Memory B cell (primary cell): ENCODE measurements around the gene NOX3.

Experiments used
- ATAC-seq: fragments of 150-1000 bp; cut with Tn5 transposase; 2 replicates; pipeline ENCODE4 v1.10.0; 2021; ENCODE audit warnings: low read depth, mild to moderate bottlenecking, moderate library complexity
- DNase-seq, 2 donors: peaks; one replicate each; pipeline ENCODE4 v3.0.0; 2022; ENCODE audit warnings: low spot score in 2 of 2
- H3K27ac Mint-ChIP-seq: one replicate; pipeline ENCODE4 v1.8.0; 2022; ENCODE audit warnings: mild to moderate bottlenecking, moderate library complexity, mixed read lengths
- H3K27me3 Mint-ChIP-seq: one replicate; pipeline ENCODE4 v1.8.0; 2022; ENCODE audit warnings: mixed read lengths
- H3K36me3 Mint-ChIP-seq: one replicate; pipeline ENCODE4 v1.8.0; 2022; ENCODE audit warnings: mild to moderate bottlenecking, mixed read lengths
- H3K4me1 Mint-ChIP-seq: one replicate; pipeline ENCODE4 v1.8.0; 2022; ENCODE audit warnings: mixed read lengths
- H3K4me3 Mint-ChIP-seq: one replicate; pipeline ENCODE4 v1.8.0; 2022; ENCODE audit warnings: mild to moderate bottlenecking, moderate library complexity, mixed read lengths
- H3K9me3 Mint-ChIP-seq: one replicate; pipeline ENCODE4 v1.8.0; 2022; ENCODE audit warnings: mixed read lengths

Gene NOX3

DNA sequence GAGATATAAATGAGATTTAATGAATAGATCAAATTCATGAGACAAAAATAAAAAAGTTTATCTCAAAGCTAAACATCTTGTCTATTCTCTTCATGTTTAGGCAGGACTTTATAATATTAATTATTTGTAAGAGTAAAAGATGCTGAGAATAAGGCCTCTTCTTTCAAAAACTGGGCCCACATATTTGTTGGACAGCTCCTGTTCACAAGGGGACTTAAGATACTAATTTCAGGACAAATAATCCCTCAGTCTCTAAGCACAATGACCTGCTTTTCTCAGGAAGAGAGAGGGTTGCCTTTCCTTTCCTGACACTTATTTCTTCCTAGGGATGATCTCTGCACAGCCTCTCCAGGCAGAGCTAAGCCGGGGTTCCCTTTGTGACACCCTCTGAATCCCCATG is 43.3 kb downstream of the NOX3 start:
- Mint-ChIP-seq H3K9me3 (no peaks in the 10 kb centered on the region), H3K36me3 (no peaks in the 10 kb centered on the region), H3K27me3 (no peaks in the 10 kb centered on the region), H3K4me1 (peaks cover 3% of the 10 kb centered on the region), H3K4me3 (no peak overlapping the region), H3K27ac (no peak overlapping the region)
- ATAC-seq: no peak
- DNase-seq: no peak

DNA sequence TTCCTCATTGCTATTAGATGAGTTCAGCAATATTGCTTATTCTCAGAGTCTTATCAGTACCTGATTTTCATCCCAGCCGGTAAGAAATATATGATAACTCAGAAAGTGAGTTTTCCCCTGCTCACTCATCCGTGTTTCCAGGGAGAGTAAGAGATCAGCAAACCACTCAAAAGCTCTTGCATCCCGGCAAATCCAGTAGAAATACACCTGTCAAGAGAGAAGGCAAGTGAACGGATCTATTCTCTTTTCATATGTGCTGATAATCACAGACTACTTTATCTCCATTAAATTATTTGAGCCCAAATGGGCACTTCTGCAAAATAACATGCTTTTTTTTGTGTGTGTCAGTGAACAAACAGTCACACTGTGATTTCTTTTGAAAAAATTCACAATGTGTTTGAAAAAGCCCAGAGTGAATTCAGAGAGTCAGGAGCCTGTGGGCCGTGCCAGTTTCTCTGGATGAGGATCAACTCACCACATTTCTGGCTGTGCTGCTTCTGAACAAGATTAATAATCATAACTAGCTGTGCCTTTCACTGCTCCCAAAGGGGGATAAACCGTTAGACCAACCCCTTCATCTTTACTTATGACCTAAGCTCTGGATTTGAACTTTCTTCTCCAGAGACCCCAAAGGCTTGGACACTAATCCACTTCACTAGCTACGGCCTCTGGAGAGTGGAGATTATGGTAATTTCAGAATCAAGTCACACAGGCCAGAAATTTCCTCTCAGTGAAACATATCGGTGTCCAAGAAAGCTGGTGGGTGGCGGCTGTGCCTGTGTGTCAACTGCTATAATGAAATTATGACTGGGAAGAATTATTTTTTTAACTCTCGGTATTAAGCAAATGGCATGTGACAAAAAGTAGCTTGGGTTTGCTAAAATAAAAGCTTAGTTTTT is 44.2 kb downstream of the NOX3 start:
- no peaks in the 10 kb centered on the region for H3K27me3 Mint-ChIP-seq

DNA sequence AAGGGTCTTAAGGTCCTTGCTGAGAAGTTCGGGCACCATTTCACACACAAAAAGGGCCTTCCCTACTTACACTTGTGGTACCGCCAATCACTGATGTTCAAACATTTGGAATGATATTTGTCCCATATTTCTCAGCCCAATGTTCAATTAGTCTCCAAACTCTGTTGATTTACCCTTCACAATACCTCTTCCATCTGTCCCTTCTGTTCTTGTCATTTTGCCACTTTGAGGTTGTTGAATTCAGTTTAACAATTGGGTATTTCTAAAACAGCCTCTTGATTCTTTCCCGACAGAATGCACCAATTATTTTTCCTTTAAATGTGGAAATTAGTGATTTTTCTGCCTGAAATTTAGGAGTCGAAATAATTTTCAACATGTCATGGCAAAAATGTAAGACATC is 46.2 kb downstream of the NOX3 start:
- Mint-ChIP-seq H3K27me3 (no peaks in the 10 kb centered on the region), H3K4me3 (no peak overlapping the region), H3K9me3 (no peaks in the 10 kb centered on the region), H3K4me1 (peaks cover 4% of the 10 kb centered on the region), H3K27ac (no peak overlapping the region), H3K36me3 (no peaks in the 10 kb centered on the region)
- ATAC-seq: no peak
- no peak for DNase-seq

More for the DNA sequence above, 44.2 kb downstream of the NOX3 start:
- H3K27ac Mint-ChIP-seq: no peak overlapping the region
- DNase-seq: no peak
- no peak for ATAC-seq
- H3K36me3 Mint-ChIP-seq: no peaks in the 10 kb centered on the region
- no peak overlapping the region for H3K4me3 Mint-ChIP-seq
- H3K9me3 Mint-ChIP-seq: no peaks in the 10 kb centered on the region
- H3K4me1 Mint-ChIP-seq: no peaks in the 10 kb centered on the region

DNA sequence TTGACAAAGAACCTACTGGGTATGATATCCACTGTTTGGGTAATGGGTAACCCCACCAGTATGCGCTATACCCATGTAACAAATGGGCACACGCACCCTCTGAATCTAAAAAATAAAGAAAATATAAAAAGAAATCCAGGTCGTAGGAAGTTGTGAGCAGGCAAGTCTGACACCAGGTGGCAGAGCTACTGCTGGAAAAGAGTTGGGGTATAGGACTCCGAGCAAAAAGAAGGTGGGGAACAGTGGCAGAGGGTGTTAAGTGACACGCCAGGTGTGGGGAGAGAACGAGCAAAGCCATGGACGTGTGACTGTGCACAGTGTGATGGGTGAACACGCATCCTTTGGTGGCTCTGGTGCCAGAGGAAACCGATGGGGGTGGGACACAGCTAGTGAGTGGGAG is 46.7 kb downstream of the NOX3 start:
- Mint-ChIP-seq H3K4me1 (peaks cover 6% of the 10 kb centered on the region), H3K9me3 (no peaks in the 10 kb centered on the region), H3K36me3 (no peaks in the 10 kb centered on the region), H3K27ac (no peak overlapping the region), H3K27me3 (no peaks in the 10 kb centered on the region), H3K4me3 (no peak overlapping the region)
- ATAC-seq (no peak), DNase-seq (no peak)

DNA sequence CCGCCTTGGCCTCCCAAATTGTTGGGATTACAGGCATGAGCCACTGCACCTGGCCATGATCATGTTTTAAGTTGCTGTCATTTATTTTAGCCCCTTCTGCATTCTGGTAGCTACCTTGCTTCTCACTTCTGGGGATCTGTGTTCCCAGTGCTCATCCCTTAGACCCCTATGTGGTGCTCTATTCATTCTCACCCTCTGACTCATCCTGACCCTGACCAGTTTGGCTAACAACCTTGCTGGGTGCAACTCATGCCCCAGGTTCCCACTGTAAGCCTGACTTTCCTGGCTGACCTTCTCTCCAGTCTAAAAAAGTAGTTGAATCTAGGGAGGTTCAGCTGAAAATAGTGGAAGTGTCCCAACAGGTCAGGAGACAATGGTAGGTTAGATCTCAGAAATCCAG is 47.4 kb downstream of the NOX3 start:
- Mint-ChIP-seq H3K4me1 (peaks cover 6% of the 10 kb centered on the region), H3K9me3 (no peaks in the 10 kb centered on the region), H3K4me3 (no peak overlapping the region), H3K27me3 (no peaks in the 10 kb centered on the region), H3K36me3 (no peaks in the 10 kb centered on the region), H3K27ac (no peak overlapping the region)
- ATAC-seq: no peak
- no peak for DNase-seq

DNA sequence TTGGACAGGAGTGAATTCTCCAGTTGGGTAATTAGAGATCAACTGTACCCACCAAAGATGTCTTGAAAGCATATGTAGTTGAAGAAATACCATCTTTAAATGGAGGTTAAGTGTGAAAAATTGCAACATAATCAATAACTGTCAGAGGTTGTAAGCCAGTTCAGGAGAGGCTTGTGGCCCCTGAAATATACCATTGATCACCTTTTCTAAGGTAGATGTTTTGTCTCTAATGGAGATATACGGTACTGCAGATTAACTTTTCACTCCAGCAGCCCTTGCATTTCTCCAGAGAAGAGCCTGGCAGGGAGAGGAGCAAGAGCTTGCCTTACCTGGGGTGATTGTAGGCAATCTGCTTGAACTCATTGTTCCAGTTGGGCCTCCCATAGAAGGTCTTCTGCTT is 48.8 kb downstream of the NOX3 start:
- no peaks in the 10 kb centered on the region for H3K27me3 Mint-ChIP-seq
- H3K4me1 Mint-ChIP-seq: peaks cover 6% of the 10 kb centered on the region
- no peak overlapping the region for H3K4me3 Mint-ChIP-seq
- H3K27ac Mint-ChIP-seq: no peak overlapping the region
- DNase-seq (no peak), ATAC-seq (no peak)
- no peaks in the 10 kb centered on the region for H3K36me3 Mint-ChIP-seq
- H3K9me3 Mint-ChIP-seq: no peaks in the 10 kb centered on the region

DNA sequence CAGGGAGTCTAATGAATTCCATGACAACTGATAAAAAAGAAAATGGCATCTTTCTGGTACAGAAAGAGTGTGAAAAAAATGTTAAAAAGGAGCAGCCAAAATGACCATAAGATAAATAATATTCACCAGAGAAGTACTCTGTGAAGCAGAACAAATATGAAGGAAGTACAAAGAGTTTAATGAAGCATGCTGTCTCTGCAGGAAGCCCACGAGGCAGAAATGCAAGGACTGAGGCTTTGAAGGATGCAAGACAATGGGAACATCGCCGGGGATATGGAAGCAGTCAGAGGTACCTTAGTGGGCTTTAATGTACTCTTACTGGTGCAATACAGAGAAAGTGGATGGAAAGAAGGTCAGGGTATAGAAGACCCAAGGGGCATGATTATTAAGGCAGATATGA is 50.7 kb downstream of the NOX3 start:
- H3K9me3 Mint-ChIP-seq: no peaks in the 10 kb centered on the region
- no peaks in the 10 kb centered on the region for H3K36me3 Mint-ChIP-seq
- DNase-seq: no peak
- no peak overlapping the region for H3K4me3 Mint-ChIP-seq
- no peak overlapping the region for H3K27ac Mint-ChIP-seq
- peaks cover 6% of the 10 kb centered on the region for H3K4me1 Mint-ChIP-seq
- H3K27me3 Mint-ChIP-seq: no peaks in the 10 kb centered on the region
- no peak for ATAC-seq

DNA sequence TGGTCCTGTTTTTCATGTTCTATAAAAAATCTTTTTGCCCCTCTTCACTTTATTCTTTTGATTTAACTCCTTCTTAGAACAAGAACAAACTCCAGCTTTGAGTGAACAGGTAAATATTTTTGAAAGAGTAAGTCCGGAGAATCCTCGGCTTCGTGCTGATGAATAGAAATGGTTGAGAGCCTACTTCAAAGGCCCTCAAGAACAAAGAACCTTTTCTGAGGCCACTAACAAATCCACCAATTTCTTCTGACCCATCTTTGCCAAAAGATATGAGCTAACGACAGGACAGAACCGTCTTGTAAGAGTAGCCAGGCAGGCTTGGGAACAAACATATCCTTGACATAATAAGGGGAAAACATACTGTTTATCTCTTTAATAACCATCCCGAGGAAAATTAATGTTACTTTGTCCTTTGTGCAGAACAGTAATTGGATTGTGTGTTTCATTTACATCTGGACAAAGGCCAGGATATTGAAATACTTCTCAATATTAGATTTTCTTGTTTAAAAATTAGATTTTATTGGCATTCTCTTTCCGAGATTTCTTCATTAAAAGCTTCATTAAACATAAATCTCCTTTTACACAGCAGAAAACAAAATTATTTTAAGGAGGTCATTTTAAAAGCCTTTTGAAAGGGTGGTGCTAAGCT is 52.9 kb downstream of the NOX3 start:
- Mint-ChIP-seq H3K9me3 (no peaks in the 10 kb centered on the region), H3K27ac (no peak overlapping the region), H3K4me3 (no peak overlapping the region), H3K27me3 (no peaks in the 10 kb centered on the region), H3K36me3 (no peaks in the 10 kb centered on the region), H3K4me1 (peaks cover 6% of the 10 kb centered on the region)
- ATAC-seq: no peak
- DNase-seq: no peak

DNA sequence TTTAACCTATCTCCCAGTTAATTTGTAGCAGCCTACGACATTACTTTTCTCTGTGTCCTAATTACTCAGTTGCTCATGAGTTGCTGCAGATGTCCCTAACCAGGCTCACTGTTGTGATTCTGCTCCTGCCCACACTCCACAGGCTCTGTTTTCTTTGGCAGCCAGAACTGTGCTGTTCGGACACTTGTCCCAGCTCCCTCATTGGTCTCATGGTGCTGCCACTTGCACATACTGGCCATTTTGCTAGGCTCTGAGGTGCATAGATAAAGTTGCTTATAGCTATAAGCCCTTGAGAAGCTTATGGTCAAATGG is 55.0 kb downstream of the NOX3 start:
- Mint-ChIP-seq H3K9me3 (no peaks in the 10 kb centered on the region), H3K27me3 (no peaks in the 10 kb centered on the region), H3K27ac (no peak overlapping the region), H3K4me1 (peaks cover 6% of the 10 kb centered on the region), H3K4me3 (no peak overlapping the region), H3K36me3 (no peaks in the 10 kb centered on the region)
- DNase-seq (no peak), ATAC-seq (no peak)

DNA sequence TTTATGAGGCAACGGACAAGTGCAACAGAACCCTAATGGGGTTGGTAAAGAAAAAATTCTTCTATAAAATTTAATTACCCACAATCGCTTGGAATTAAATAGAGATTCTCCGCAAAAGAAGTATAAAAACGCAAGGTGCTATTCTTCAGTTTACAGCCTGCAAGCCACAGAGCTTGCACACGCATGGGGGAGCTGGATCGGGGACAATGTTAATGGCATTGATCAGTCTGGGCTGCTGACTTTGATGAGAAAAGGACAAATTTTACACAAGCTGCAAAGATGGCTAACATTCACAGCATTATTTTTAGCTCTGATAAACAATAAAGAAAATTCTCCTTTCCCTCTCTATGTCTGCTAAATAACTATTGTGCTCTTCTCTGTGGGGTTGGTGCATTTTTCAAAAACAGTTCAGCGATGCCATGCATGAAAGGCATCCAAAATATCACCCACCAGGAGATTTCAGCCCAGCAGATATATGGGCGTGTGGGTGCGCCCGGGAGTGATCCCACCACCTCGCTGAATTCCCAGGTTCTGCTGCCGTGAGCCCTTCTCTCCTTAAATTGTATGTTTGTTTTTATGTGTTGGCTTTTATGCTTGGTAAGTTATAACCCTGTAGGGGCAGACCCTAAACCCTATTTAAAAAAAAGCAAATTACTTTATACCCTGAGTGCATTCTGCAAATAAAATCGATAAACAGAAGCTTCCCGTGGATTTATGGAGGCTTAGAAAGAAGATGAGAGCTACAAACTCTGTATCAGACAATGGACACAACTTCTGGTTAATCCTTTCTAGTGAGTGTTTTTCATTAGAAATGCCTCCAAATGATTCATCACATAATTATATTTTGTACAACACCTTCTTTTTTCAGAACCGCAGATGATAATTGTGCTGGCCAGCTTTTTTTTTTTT is 55.6 kb downstream of the NOX3 start:
- Mint-ChIP-seq H3K9me3 (no peaks in the 10 kb centered on the region), H3K36me3 (no peaks in the 10 kb centered on the region), H3K4me3 (no peak overlapping the region), H3K27me3 (no peaks in the 10 kb centered on the region), H3K27ac (no peak overlapping the region), H3K4me1 (peaks cover 5% of the 10 kb centered on the region)
- ATAC-seq: no peak
- DNase-seq: no peak

DNA sequence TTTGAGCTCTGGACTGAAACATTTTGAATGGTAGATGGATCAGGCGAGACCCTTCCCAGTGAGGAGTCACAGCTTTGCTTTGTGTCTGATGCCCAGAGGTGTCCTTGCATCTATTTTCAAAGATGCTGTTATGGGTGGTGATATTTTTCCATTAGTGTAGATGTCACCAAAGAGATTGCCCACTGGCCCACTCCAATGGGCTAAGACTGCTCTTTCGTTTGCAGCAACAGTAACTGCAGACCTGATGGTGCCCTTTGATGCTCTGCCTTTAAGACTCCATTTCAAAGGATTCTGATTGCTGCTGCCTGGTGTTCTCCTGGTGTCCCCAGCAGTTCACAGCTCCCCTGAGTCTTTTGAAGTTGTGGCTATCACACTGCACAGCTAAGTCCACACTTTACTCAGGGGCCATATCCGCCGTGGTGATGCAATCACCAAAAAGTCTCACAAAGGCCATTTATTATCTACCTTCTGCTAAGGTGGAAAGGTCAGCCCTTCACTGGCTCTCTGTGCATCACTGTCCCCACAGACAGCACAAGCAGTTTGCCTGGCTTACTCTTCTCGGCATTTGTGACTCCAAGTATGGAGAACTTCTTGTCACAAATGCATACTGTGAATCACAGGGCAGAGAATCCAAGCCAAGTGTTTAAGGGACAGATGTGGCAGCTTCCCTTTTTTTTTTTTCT is 56.4 kb downstream of the NOX3 start:
- Mint-ChIP-seq H3K27ac (no peak overlapping the region), H3K27me3 (no peaks in the 10 kb centered on the region)
- no peak for ATAC-seq

DNA sequence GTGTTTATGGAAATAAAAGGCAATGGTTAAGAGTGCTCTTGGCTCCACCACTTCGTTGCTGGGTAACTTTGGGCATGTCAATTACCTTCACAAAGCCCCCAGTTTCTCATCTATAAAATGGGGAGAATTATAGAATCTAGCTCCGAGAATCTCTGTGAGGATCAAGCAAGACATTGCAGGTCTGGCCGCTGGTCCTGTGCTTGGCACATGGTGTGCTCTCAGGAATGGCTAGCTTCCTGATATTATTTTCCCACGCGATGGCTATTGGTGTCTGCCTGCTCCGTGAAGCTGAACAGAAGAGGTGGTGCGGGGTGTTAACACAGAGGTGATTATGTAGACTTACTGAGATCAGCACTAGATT is 57.0 kb downstream of the NOX3 start:
- no peak for DNase-seq
- Mint-ChIP-seq H3K27me3 (no peaks in the 10 kb centered on the region), H3K4me3 (no peak overlapping the region)

More for the DNA sequence above, 56.4 kb downstream of the NOX3 start:
- Mint-ChIP-seq H3K4me3 (no peak overlapping the region), H3K9me3 (no peaks in the 10 kb centered on the region), H3K36me3 (no peaks in the 10 kb centered on the region), H3K4me1 (peaks cover 1% of the 10 kb centered on the region)
- no peak for DNase-seq

DNA sequence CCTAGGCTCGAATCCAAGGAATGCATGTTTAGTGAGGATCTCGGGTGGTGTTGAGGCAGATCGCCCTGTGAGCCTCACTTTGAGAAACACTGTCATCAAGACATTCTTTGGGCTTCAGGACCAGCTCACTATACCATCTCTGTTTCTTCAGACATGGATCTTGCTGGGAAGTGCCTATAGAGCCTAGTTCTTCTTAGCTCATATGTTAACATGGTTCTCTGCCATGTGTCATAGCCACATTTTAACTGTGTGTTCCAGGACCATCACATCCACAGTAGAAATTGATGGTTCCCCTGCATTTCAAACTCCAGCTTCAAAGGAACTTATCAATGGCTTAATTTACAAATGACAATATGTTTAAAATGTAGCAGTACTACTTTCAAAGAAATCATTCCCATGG is 57.4 kb downstream of the NOX3 start:
- no peaks in the 10 kb centered on the region for H3K36me3 Mint-ChIP-seq
- DNase-seq: no peak
- H3K9me3 Mint-ChIP-seq: no peaks in the 10 kb centered on the region
- no peak for ATAC-seq
- no peak overlapping the region for H3K27ac Mint-ChIP-seq
- no peaks in the 10 kb centered on the region for H3K4me1 Mint-ChIP-seq
- peaks cover 2% of the 10 kb centered on the region for H3K27me3 Mint-ChIP-seq
- no peak overlapping the region for H3K4me3 Mint-ChIP-seq

More for the DNA sequence above, 57.0 kb downstream of the NOX3 start:
- no peak for ATAC-seq
- no peak overlapping the region for H3K27ac Mint-ChIP-seq
- no peaks in the 10 kb centered on the region for H3K36me3 Mint-ChIP-seq
- no peaks in the 10 kb centered on the region for H3K4me1 Mint-ChIP-seq
- H3K9me3 Mint-ChIP-seq: no peaks in the 10 kb centered on the region
